ENCODE data around the gene TMEM229A. TPM values are rescaled to one million over a fixed set of nuclear protein-coding genes. Genes with fewer than 3 reads are reported as not detected.
A peak's percentile ranks its signal among the peaks of the same experiment; 100 is the strongest.

The TMEM229A gene
- total and polyA plus RNA-seq, 9 of the 15 experiments (the other 6 are each of a cell fraction or from before 2014, with no cell fraction given), result not detected

DNA sequence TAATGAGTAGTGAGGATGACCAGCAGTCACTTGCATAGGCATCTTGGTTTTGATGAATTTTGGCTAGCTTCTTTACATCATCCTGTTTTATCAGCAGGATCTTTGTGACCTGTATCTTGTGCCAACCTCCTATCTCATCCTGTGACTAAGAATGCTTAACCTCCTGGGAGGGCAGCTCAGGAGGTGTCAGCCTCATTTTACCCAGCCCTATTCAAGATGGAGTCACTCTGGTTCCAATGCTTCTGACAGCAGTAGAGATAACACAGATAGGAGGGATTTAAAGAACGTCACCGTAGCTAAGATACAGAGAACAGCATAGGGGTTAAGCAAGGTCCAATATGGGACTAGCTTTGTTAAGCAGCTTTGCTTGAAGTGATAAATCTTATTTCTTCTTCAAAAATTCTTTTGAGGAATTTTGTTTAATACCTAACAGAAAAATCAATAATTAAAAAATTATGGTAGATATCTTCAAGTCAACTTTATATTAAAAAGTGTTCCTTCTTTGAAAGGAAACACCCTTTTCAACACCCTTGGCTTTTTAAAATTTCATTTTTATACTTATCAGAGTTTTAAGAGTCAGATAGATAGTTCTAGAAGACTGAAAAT, 39.9 kb downstream of the TMEM229A start (continued):
- TF ChIP-seq, protein P1, sequence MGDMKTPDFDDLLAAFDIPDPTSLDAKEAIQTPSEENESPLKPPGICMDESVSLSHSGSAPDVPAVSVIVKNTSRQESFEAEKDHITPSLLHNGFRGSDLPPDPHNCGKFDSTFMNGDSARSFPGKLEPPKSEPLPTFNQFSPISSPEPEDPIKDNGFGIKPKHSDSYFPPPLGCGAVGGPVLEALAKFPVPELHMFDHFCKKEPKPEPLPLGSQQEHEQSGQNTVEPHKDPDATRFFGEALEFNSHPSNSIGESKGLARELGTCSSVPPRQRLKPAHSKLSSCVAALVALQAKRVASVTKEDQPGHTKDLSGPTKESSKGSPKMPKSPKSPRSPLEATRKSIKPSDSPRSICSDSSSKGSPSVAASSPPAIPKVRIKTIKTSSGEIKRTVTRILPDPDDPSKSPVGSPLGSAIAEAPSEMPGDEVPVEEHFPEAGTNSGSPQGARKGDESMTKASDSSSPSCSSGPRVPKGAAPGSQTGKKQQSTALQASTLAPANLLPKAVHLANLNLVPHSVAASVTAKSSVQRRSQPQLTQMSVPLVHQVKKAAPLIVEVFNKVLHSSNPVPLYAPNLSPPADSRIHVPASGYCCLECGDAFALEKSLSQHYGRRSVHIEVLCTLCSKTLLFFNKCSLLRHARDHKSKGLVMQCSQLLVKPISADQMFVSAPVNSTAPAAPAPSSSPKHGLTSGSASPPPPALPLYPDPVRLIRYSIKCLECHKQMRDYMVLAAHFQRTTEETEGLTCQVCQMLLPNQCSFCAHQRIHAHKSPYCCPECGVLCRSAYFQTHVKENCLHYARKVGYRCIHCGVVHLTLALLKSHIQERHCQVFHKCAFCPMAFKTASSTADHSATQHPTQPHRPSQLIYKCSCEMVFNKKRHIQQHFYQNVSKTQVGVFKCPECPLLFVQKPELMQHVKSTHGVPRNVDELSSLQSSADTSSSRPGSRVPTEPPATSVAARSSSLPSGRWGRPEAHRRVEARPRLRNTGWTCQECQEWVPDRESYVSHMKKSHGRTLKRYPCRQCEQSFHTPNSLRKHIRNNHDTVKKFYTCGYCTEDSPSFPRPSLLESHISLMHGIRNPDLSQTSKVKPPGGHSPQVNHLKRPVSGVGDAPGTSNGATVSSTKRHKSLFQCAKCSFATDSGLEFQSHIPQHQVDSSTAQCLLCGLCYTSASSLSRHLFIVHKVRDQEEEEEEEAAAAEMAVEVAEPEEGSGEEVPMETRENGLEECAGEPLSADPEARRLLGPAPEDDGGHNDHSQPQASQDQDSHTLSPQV (IDR thresholded peaks at IDR 0.05), result no peak
- TF ChIP-seq BHLHE40 (IDR thresholded peaks at IDR 0.05; ENCODE audit: low read length) (no peak), DIDO1 (tag; IDR thresholded peaks at IDR 0.05; ENCODE audit: low read depth) (peak; percentile 84), BRF1 (IDR thresholded peaks at IDR 0.05; ENCODE audit: borderline replicate concordance, extremely low read depth, insufficient read length) (no peak), SETDB1 (IDR thresholded peaks at IDR 0.05; ENCODE audit: low read length) (no peak), CTBP1 (IDR thresholded peaks at IDR 0.05; ENCODE audit: borderline replicate concordance) (no peak), KDM5B (IDR thresholded peaks at IDR 0.05; ENCODE audit: insufficient replicate concordance, low read depth, low read length) (no peak), LCOR (CRISPR knock-in tag; IDR thresholded peaks at IDR 0.05) (no peak), SMAD2 (IDR thresholded peaks at IDR 0.05; ENCODE audit: low read depth, low read length) (no peak), ZC3H4 (CRISPR knock-in tag; IDR thresholded peaks at IDR 0.05; ENCODE audit: borderline replicate concordance) (no peak), ZBTB1 (CRISPR knock-in tag; IDR thresholded peaks at IDR 0.05; ENCODE audit: borderline replicate concordance, low read depth) (no peak), PCBP2 (IDR thresholded peaks at IDR 0.05; ENCODE audit: low read depth, low read length, poor library complexity, severe bottlenecking) (no peak), ILF3 (IDR thresholded peaks at IDR 0.05; ENCODE audit: borderline replicate concordance) (no peak), LEF1 (IDR thresholded peaks at IDR 0.05) (no peak), NR4A1 (CRISPR knock-in tag; IDR thresholded peaks at IDR 0.05) (peak; percentile 95; the same call in 1 of the 2 replicates), NR4A1 (tag; IDR thresholded peaks at IDR 0.05) (peak; percentile 66; the same call in 1 of the 2 replicates), SREBF1 (IDR thresholded peaks at IDR 0.05; ENCODE audit: borderline replicate concordance, low read depth, low read length) (no peak), TEAD1 (CRISPR knock-in tag; IDR thresholded peaks at IDR 0.05) (peak in 1 of 2 experiments; percentile 98; a peak in 2 of 4 replicates)
- TF ChIP-seq, protein P2, sequence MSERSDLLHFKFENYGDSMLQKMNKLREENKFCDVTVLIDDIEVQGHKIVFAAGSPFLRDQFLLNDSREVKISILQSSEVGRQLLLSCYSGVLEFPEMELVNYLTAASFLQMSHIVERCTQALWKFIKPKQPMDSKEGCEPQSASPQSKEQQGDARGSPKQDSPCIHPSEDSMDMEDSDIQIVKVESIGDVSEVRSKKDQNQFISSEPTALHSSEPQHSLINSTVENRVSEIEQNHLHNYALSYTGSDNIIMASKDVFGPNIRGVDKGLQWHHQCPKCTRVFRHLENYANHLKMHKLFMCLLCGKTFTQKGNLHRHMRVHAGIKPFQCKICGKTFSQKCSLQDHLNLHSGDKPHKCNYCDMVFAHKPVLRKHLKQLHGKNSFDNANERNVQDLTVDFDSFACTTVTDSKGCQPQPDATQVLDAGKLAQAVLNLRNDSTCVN (CRISPR knock-in tag; IDR thresholded peaks at IDR 0.05), result peak; percentile 79; the same call in 1 of the 2 replicates
- TF ChIP-seq, protein P3, sequence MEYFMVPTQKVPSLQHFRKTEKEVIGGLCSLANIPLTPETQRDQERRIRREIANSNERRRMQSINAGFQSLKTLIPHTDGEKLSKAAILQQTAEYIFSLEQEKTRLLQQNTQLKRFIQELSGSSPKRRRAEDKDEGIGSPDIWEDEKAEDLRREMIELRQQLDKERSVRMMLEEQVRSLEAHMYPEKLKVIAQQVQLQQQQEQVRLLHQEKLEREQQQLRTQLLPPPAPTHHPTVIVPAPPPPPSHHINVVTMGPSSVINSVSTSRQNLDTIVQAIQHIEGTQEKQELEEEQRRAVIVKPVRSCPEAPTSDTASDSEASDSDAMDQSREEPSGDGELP (CRISPR knock-in tag; IDR thresholded peaks at IDR 0.05; ENCODE audit: borderline replicate concordance), result no peak
- TF ChIP-seq, protein P4, sequence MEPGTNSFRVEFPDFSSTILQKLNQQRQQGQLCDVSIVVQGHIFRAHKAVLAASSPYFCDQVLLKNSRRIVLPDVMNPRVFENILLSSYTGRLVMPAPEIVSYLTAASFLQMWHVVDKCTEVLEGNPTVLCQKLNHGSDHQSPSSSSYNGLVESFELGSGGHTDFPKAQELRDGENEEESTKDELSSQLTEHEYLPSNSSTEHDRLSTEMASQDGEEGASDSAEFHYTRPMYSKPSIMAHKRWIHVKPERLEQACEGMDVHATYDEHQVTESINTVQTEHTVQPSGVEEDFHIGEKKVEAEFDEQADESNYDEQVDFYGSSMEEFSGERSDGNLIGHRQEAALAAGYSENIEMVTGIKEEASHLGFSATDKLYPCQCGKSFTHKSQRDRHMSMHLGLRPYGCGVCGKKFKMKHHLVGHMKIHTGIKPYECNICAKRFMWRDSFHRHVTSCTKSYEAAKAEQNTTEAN (CRISPR knock-in tag; IDR thresholded peaks at IDR 0.05), result no peak
